ENCODE measurements around the gene SEL1L. TPM values are rescaled to one million over a fixed set of nuclear protein-coding genes. Genes with fewer than 3 reads are reported as not detected.
"Not testable (repeated sequence)": the region's sequence is repeated elsewhere in the genome, so short reads cannot be mapped to it uniquely, and the experiment has no call there.

SEL1L gene
- total RNA-seq, 1 experiment from 2014 or later: 39.8 TPM

DNA sequence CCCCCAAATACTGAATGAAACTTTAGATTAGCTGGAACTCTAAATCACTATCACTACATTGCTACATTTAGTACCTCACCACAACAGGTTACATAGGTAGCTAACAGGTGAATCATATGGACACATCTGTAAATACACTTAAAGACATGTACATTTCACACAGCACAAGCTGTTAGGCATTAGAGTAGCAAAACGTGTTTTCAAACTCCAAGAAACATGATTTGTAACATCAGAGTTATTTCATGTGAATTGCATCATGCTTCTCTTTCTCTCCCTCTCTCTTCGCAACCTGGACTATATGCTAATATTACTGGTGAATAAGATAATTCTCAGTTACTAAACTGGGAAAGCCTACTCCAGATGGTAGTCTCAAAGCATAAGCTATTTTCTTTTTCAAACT is 4.3 kb downstream of the SEL1L start:
- DNase-seq (ENCODE audit: low read depth): no peak

- no peak for DNase-seq (ENCODE audit: low read depth)
Measured at GRCh38 chr14:81525129-81525528, 8.5 kb downstream of the SEL1L start.

- no peak for DNase-seq (ENCODE audit: low read depth)
Measured at GRCh38 chr14:81523616-81524015, 10.0 kb downstream of the SEL1L start.

DNA sequence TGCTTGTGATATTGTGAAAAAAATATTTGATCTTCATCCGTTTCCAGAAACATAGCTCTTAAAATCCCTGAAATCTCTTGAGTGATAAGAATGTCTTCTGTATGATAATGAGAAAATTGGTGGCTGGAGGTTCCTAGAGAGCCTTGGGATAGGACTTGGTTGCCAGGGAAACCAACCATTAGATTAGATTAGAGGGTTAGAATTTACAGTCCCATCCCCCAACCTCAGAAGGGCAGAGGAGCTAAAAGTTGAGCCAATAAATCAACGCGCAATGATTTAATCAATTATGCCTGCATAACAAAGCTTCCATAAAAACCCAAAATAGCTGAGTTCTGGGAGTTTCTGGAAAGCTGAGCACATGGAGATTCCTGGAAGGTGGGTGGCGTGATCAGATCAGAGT is 10.6 kb downstream of the SEL1L start:
- DNase-seq (ENCODE audit: low read depth): no peak

GRCh38 chr14:81521356-81521755 is 12.3 kb downstream of the SEL1L start:
- no peak for DNase-seq (ENCODE audit: low read depth)

- DNase-seq (ENCODE audit: low read depth): no peak
Measured at GRCh38 chr14:81519200-81520011, 14.2 kb downstream of the SEL1L start.

GRCh38 chr14:81517798-81518398 is 15.8 kb downstream of the SEL1L start:
- peak; percentile 70 for DNase-seq (ENCODE audit: low read depth)

DNA sequence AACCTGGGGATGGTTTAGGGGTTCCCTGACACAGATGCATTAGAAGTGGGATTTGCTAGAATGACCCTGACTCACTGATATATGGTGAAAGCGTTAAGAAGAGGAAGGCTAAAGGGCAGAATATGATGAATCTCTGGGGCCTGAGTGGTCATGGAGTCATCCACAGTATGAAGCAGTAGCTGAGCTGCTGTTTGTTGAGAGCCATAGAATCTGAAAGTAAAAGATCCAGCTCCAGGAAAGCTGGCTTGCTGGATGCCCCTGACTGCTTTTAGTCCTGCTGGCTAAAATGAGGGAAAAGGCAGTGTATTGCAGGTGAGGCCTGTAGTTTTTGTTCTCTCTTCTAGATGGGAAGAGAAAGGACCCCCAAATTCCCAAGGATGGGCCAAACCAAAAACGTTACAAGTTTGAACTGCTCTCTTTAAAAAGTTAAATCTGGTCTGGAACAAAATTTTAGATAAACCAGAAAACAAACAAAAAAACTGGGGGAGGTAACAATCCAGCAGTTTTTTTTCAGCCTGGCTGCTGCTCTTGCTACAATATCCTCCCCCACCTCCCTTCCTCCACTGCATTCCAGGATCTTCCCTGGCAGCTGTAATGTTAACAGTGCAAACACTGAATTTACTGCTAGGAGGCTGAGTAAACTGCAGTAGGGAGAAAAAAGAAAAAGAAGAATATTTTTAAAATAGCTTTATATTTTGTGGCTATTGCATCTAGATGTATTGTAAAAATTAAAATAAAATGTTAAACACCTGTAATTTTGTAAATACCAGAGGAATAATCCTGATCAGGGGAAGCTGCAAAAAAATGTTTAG is 16.5 kb downstream of the SEL1L start:
- DNase-seq (ENCODE audit: low read depth): peak; percentile 37

DNA sequence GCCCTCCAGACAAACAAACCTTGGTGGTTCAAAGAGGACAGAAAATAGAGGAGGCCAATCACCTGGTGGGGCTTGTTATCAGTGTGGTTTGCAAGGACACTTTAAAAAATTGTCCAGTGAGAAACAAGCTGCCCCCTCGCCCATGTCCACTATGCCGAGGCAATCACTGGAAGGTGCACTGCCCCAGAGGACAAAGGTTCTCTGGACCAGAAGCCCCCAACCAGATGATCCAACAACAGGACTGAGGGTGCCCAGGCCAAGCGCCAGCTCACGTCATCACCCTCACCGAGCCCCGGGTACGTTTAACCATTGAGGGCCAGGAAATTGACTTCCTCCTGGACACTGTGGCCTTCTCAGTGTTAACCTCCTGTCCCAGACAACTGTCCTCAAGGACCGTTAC is 17.7 kb downstream of the SEL1L start:
- DNase-seq (ENCODE audit: low read depth): not testable (repeated sequence)

DNA sequence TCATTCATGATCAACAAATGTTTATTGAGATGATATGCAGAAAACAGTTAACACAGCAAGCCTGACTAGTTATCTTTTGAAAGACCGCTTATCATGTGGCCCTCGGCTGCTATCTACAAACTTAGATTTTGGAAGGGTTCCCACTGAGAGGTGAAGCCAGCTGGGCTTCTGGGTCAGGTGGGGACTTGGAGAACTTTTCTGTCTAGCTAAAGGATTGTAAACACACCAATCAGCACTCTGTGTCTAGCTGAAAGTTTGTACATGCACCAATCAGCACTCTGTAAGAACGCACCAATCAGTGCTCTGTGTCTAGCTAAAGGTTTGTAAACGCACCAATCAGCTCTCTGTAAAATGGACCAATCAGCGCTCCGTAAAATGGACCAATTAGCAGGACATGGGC is 20.8 kb downstream of the SEL1L start:
- DNase-seq (ENCODE audit: low read depth): not testable (repeated sequence)

GRCh38 chr14:81511111-81511904 is 22.3 kb downstream of the SEL1L start:
- no peak for DNase-seq (ENCODE audit: low read depth)

GRCh38 chr14:81509838-81510452 is 23.7 kb downstream of the SEL1L start:
- peak; percentile 12 for DNase-seq (ENCODE audit: low read depth)

DNA sequence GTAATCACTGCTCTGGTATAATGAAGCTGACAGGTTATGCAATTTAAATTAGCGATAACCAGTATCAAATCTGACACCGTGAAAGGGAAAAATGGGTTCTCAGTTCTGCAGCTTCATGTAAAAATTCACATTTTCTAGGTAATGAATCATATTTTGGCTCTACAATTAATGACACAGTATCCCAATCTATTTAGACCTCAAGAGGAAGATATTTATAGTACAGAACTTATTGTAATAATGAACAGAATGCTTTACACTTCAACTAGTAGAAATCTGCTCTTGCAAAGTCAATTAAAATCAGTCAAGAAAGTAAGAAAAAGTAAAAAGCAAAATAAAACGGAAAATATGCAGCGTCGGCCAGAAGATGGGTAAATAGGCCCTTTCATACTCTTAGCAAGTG is 24.3 kb downstream of the SEL1L start:
- no peak for DNase-seq (ENCODE audit: low read depth)

DNA sequence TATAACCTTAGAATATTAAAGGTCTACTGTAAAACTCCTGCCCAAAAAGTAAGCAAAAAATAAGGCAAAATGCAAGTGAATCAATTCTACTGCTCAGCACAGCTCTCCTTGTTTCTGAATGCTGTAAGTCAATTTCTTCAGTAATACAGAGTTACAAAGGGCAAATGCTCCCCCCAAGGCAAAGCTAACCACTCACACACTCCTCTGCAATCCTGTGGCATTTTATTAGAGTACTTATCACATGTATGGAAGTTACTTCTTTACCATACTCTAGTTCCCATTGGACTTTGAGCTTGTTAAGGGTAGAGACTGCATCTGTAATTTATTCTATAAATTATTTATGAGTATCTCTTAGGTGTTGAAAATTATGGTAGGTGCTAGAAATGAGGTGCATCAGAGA is 27.2 kb downstream of the SEL1L start:
- DNase-seq (ENCODE audit: low read depth): no peak

DNA sequence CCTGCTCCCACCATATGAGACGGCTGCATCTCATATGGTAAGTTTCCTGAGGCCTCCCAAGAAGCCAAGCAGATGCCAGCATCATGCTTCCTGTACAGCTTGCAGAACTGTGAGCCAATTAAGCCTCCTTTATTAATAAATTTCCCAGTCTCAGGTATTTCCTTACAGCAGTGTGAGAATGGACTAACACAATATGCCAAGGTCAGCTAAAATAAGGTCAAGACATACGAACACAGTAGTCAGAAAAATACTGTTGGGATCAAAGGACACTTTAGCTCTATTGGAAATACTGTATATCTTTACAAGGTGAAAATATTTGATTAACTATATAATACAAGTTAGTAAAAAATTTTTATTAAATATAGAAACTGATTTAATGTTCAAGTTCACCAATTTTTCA is 28.8 kb downstream of the SEL1L start:
- no peak for DNase-seq (ENCODE audit: low read depth)

DNA sequence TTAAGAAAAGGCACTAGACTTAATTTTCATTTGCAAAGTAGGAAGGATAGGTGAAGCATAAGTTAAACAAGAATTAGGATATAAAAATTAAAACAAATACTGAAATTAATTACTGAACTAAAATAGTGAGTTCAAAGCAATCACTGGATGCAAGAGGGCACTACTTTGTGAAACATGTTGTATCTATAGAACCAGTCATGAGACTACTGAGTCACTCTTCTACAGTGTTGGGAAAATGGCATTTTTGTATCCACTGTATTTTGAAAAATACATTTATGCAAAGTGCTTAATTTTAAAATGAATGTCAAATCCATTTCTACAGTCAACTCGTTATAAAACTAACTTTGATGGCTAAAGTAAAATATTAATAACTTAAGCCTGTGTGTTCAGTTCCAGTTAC is 47.9 kb downstream of the SEL1L start:
- no peak for DNase-seq (ENCODE audit: low read depth)

- DNase-seq (ENCODE audit: low read depth): no peak
Measured at GRCh38 chr14:81485372-81485771, 48.3 kb downstream of the SEL1L start.

DNA sequence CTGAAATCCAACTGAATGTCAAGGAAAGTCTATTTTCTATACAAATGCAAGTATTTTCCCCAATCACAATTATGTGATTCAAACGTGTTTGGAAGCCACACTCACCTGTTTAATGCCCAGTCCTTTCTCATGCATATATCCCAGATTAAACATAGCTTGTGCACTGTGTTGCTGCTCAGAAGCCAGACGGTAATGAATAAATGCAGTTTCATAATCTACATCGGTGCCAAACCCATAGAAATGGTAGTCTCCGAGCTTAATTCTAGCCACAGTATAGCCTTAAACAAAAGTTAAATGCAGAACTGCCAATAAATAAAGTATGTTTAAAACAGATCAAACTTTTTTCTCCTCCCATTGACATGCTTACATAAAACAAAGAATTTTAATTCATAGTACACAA is 49.5 kb downstream of the SEL1L start:
- DNase-seq (ENCODE audit: low read depth): no peak

DNA sequence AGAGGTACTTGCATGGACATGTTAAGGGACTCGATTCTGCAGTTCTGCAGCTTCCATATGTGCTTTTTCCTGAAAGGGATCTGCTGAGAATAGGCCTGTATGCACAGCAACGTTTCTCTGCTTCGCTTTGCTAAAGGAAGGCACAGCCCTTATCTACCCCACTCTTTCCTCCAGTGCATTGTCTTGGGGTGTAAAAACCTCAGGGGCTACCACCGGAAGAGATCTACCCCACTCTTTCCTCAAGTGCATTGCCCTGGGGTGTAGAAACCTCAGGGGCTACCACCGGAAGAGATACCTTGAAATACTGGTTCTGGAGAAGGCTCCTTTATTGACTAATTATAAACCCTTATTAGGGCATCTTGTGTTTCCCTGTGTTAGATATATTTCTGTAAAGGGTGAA is 52.9 kb downstream of the SEL1L start:
- no peak for DNase-seq (ENCODE audit: low read depth)

GRCh38 chr14:81478446-81478845 is 55.2 kb downstream of the SEL1L start:
- DNase-seq (ENCODE audit: low read depth): no peak

GRCh38 chr14:81476816-81477215 is 56.8 kb downstream of the SEL1L start:
- DNase-seq (ENCODE audit: low read depth): no peak
